Calu3 (cell line): ENCODE results near the gene GPD1. TPM values are rescaled to one million over a fixed set of nuclear protein-coding genes. Genes with fewer than 3 reads are reported as not detected.

Experiments used
- BruUV-seq: library from RNA; stranded (reverse); fragments of 400-500 nt; replicated peaks from 2 replicates; lab custom pipeline; 2021; lab: Mats Ljungman, UMichigan
- CTCF ChIA-PET: fragments of 300-600 bp; sonication (Branson Sonifier 250); formaldehyde crosslinking; loops from one replicate; lab custom pipeline; 2022; ENCODE audit warnings: antibody characterized with exemption; lab: Charles Lee
- DNase-seq: peaks from one replicate; pipeline ENCODE4 v3.0.0; 2022
- H3K27ac Mint-ChIP-seq: one replicate; pipeline ENCODE4 v1.8.0; 2022; ENCODE audit warnings: mixed read lengths; ENCODE audit not compliant: unreplicated experiment
- H3K27me3 Mint-ChIP-seq: one replicate; pipeline ENCODE4 v1.8.0; 2022; ENCODE audit warnings: mixed read lengths; ENCODE audit not compliant: unreplicated experiment
- H3K36me3 Mint-ChIP-seq: one replicate; pipeline ENCODE4 v1.8.0; 2022; ENCODE audit warnings: mild to moderate bottlenecking, moderate library complexity, mixed read lengths; ENCODE audit not compliant: insufficient read depth, unreplicated experiment
- H3K4me1 Mint-ChIP-seq: one replicate; pipeline ENCODE4 v1.8.0; 2022; ENCODE audit warnings: mild to moderate bottlenecking, low read depth, mixed read lengths; ENCODE audit not compliant: unreplicated experiment
- H3K4me3 Mint-ChIP-seq: one replicate; pipeline ENCODE4 v1.8.0; 2022; ENCODE audit warnings: mild to moderate bottlenecking, low read depth, moderate library complexity, mixed read lengths; ENCODE audit not compliant: unreplicated experiment
- H3K9me3 Mint-ChIP-seq: one replicate; pipeline ENCODE4 v1.8.0; 2022; ENCODE audit warnings: low read depth, mixed read lengths; ENCODE audit not compliant: unreplicated experiment
- CTCF ChIP-seq: fragments of 200-600 bp; IDR thresholded peaks from one replicate; pipeline ENCODE4 v1.8.0; 2022; ENCODE audit warnings: antibody characterized with exemption; ENCODE audit not compliant: unreplicated experiment
- intact Hi-C: fragments of 100-400 bp; cut with micrococcal nuclease; formaldehyde crosslinking; loops from one replicate; pipeline ENCODE4 v1.10.0; 2022; ENCODE audit not compliant: unreplicated experiment
- total RNA-seq: library from RNA; stranded (reverse); gene quantifications from 2 replicates; pipeline ENCODE4 v1.2.3, GENCODE V29; 2022

Gene GPD1
- total RNA-seq, 1 experiment from 2014 or later, result 0.21 TPM

GRCh38 chr12:50119387-50119786 is 15.6 kb downstream of the GPD1 start:
- H3K36me3 Mint-ChIP-seq, result peaks cover 19% of the 10 kb centered on the region
- no peaks in the 10 kb centered on the region for H3K9me3 Mint-ChIP-seq
- DNase-seq, result no peak
- no TSS peak for BruUV-seq
- no peaks in the 10 kb centered on the region for H3K4me1 Mint-ChIP-seq
- intact Hi-C loops, result no loop called here
- H3K4me3 Mint-ChIP-seq, result no peak overlapping the region
- no peaks in the 10 kb centered on the region for H3K27me3 Mint-ChIP-seq
- H3K27ac Mint-ChIP-seq, result no peak overlapping the region
- TF ChIP-seq CTCF, result no peak
- CTCF ChIA-PET, result interaction anchor here (1.0 kb wide), 1 partner anchor 8 kb away, joined by 3 read pairs; the partner anchor contains the start of gene COX14

- no peak overlapping the region for H3K27ac Mint-ChIP-seq
- no peaks in the 10 kb centered on the region for H3K9me3 Mint-ChIP-seq
- CTCF ChIA-PET, result interaction anchor here (0.6 to 1.0 kb wide), 2 partner anchors 9 to 12 kb away, joined by 3 to 5 read pairs; partner anchors contain the start of gene COX14
- no peaks in the 10 kb centered on the region for H3K4me1 Mint-ChIP-seq
- DNase-seq, result no peak
- no TSS peak for BruUV-seq
- no peak overlapping the region for H3K4me3 Mint-ChIP-seq
- H3K27me3 Mint-ChIP-seq, result no peaks in the 10 kb centered on the region
- intact Hi-C loops, result no loop called here
- TF ChIP-seq CTCF, result no peak
- peaks cover 15% of the 10 kb centered on the region for H3K36me3 Mint-ChIP-seq
Observed at GRCh38 chr12:50120521-50120920, 16.7 kb downstream of the GPD1 start.

GRCh38 chr12:50120953-50121352 is 17.1 kb downstream of the GPD1 start:
- Mint-ChIP-seq H3K27ac (no peak overlapping the region), H3K4me1 (no peaks in the 10 kb centered on the region), H3K9me3 (no peaks in the 10 kb centered on the region), H3K27me3 (no peaks in the 10 kb centered on the region), H3K36me3 (peaks cover 15% of the 10 kb centered on the region), H3K4me3 (no peak overlapping the region)
- no peak for DNase-seq
- no TSS peak for BruUV-seq
- intact Hi-C loops, result no loop called here
- TF ChIP-seq CTCF, result no peak
- CTCF ChIA-PET, result no interaction called here

GRCh38 chr12:50121641-50122040 is 17.8 kb downstream of the GPD1 start:
- intact Hi-C loops, result no loop called here
- no TSS peak for BruUV-seq
- Mint-ChIP-seq H3K27ac (no peak overlapping the region), H3K9me3 (no peaks in the 10 kb centered on the region), H3K27me3 (no peaks in the 10 kb centered on the region), H3K4me3 (no peak overlapping the region), H3K4me1 (no peaks in the 10 kb centered on the region), H3K36me3 (peaks cover 16% of the 10 kb centered on the region)
- CTCF ChIA-PET, result no interaction called here
- DNase-seq, result no peak
- TF ChIP-seq CTCF, result no peak
